T-cell (primary cell): ENCODE data around the gene MBNL3. TPM values are rescaled to one million over a fixed set of nuclear protein-coding genes. Genes with fewer than 3 reads are reported as not detected.

Source experiments
- ATAC-seq, 4 experiments: fragments of 200-7000 bp in 3 of 4; fragments of 150-1000 bp in 1 of 4; cut with Tn5 transposase; replicated peaks in 1 of 4; 1 replicate in 3 of 4; 2 replicates in 1 of 4; pipeline ENCODE4 v1.10.0; 2021; ENCODE audit warnings: moderate library complexity in 3 of 4, mild to moderate bottlenecking in 2 of 4, moderate number of reproducible peaks in 1 of 4
- CTCF ChIA-PET, 2 donors: fragments of 300-600 bp; sonication (Branson Sonifier 250); formaldehyde crosslinking; loops; one replicate each; lab custom pipeline; 2022; ENCODE audit warnings: antibody characterized with exemption in 2 of 2; lab: Charles Lee
- POLR2A ChIA-PET, 2 donors: fragments of 300-600 bp; sonication (Branson Sonifier 250); formaldehyde crosslinking; loops; one replicate each; lab custom pipeline; 2022; ENCODE audit warnings: antibody characterized with exemption in 2 of 2; lab: Charles Lee
- DNase-seq, 35 experiments: peaks; one replicate each; pipeline versions ENCODE4 v3.0.0 to v3.0.0-alpha.2; 2013 to 2023
- H3K27ac ChIP-seq: one replicate; pipeline ENCODE4 v1.5.1; 2013; ENCODE audit warnings: low read length
- H3K27me3 ChIP-seq, 2 experiments: replicated peaks in 1 of 2; 1 replicate in 1 of 2; 2 replicates in 1 of 2; pipeline versions ENCODE4 v1.6.1 to v1.7.0; 2013; ENCODE audit warnings: low read length in 1 of 2, mixed read lengths in 1 of 2; ENCODE audit not compliant: control insufficient read depth in 2 of 2, insufficient read depth in 2 of 2; ENCODE audit errors: extremely low read depth in 1 of 2
- H3K36me3 ChIP-seq, 2 donors: 1 replicate in 1 of 2; 2 replicates in 1 of 2; pipeline versions ENCODE4 v1.6.1 to v1.7.0; 2013; ENCODE audit warnings: low read length in 1 of 2; ENCODE audit not compliant: control insufficient read depth in 2 of 2, insufficient read depth in 1 of 2; ENCODE audit errors: extremely low read depth in 1 of 2
- H3K4me1 ChIP-seq, 2 experiments: 1 replicate in 1 of 2; 2 replicates in 1 of 2; pipeline versions ENCODE4 v1.6.1 to v1.7.0; 2013; ENCODE audit warnings: low read length in 2 of 2, mixed read lengths in 1 of 2; ENCODE audit not compliant: insufficient read depth in 2 of 2, control insufficient read depth in 1 of 2; ENCODE audit errors: extremely low read depth in 1 of 2
- H3K4me3 ChIP-seq, 2 donors: 1 replicate in 1 of 2; 2 replicates in 1 of 2; pipeline versions ENCODE4 v1.5.1 to v1.7.0; 2013; ENCODE audit warnings: mild to moderate bottlenecking in 2 of 2, low read length in 1 of 2, moderate library complexity in 1 of 2; ENCODE audit not compliant: control insufficient read depth in 1 of 2; ENCODE audit errors: extremely low read depth in 1 of 2
- H3K9me3 ChIP-seq: 2 replicates; pipeline ENCODE4 v1.7.0; 2013
- H3K27ac Mint-ChIP-seq, 2 donors: one replicate each; pipeline ENCODE4 v1.8.0; 2020 to 2021; ENCODE audit warnings: mild to moderate bottlenecking in 2 of 2, mixed read lengths in 2 of 2
- H3K27me3 Mint-ChIP-seq, 2 donors: one replicate each; pipeline ENCODE4 v1.8.0; 2021 to 2022; ENCODE audit warnings: mixed read lengths in 2 of 2
- H3K36me3 Mint-ChIP-seq: one replicate; pipeline ENCODE4 v1.8.0; 2021; ENCODE audit warnings: mixed read lengths
- H3K4me1 Mint-ChIP-seq, 3 donors: one replicate each; pipeline ENCODE4 v1.8.0; 2020 to 2022; ENCODE audit warnings: mixed read lengths in 3 of 3, mild to moderate bottlenecking in 1 of 3
- H3K4me3 Mint-ChIP-seq, 3 donors: one replicate each; pipeline ENCODE4 v1.8.0; 2020 to 2022; ENCODE audit warnings: mild to moderate bottlenecking in 3 of 3, mixed read lengths in 3 of 3, moderate library complexity in 3 of 3
- H3K9me3 Mint-ChIP-seq, 3 donors: one replicate each; pipeline ENCODE4 v1.8.0; 2020 to 2022; ENCODE audit warnings: mixed read lengths in 3 of 3
- WGBS: methylation state at CpG from one replicate; pipeline ENCODE4 v1.1.5; 2013; ENCODE audit warnings: missing lambda C conversion rate; ENCODE audit not compliant: insufficient coverage; 5-methylcytosine and 5-hydroxymethylcytosine counted together
- total RNA-seq, 35 experiments: library from RNA in 6 of 35; stranded (reverse) in 6 of 35; fragments of 120-200 nt in 1 of 35; gene quantifications; one replicate each; pipeline versions ENCODE4 v1.2.1 to v1.2.4 and lab custom pipeline; 2013 to 2026

The MBNL3 gene
- total RNA-seq, 5 donors from 2014 or later (not counting 1 experiment from before 2014, with no cell fraction given), result 23.3 to 39.5 (median 27.2) TPM

DNA sequence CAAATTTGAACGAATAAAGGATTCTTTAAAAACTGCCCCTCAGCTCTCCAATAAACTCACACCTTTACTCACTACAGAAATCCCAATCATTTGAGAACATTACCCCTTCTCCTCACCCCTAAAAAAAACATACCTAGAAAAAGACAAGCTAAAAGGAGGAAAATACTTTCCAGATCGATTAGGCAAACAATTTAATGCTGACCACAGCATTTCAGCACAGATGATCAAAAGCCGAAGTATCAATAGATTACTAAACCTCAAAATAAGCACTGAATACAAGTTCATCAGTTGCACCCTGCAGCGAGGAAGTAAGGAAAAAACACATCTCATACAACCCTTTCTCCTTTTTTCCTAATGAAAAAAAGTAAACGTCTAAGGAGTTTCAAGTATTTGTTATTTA, 65.5 kb downstream of the MBNL3 start:
- DNase-seq (no peak), ATAC-seq (no peak)
- H3K36me3 ChIP-seq, result no peaks in the 10 kb centered on the region
- ChIA-PET CTCF (interaction anchor here in 1 of 2 donors (0.6 kb wide), 2 partner anchors 77 to 1787 kb away, joined by 6 read pairs; no protein-coding TSS in a partner anchor), POLR2A (no interaction called here)
- H3K4me1 Mint-ChIP-seq, result peaks cover 2 to 13% (median 13%) of the 10 kb centered on the region in 3 donors
- no peaks in the 10 kb centered on the region for H3K9me3 Mint-ChIP-seq
- H3K27me3 Mint-ChIP-seq, result peaks cover 0 to 5% of the 10 kb centered on the region in 2 donors
- WGBS, result no CpG with 5 or more reads among the region's 5 CpGs
- no peaks in the 10 kb centered on the region for H3K9me3 ChIP-seq
- no peak overlapping the region for H3K27ac Mint-ChIP-seq
- no peak overlapping the region for H3K27ac ChIP-seq
- no peaks in the 10 kb centered on the region for H3K4me1 ChIP-seq
- peaks cover 14% of the 10 kb centered on the region for H3K36me3 Mint-ChIP-seq
- no peak overlapping the region for H3K4me3 Mint-ChIP-seq
- no peak overlapping the region for H3K4me3 ChIP-seq
- H3K27me3 ChIP-seq, result no peaks in the 10 kb centered on the region

DNA sequence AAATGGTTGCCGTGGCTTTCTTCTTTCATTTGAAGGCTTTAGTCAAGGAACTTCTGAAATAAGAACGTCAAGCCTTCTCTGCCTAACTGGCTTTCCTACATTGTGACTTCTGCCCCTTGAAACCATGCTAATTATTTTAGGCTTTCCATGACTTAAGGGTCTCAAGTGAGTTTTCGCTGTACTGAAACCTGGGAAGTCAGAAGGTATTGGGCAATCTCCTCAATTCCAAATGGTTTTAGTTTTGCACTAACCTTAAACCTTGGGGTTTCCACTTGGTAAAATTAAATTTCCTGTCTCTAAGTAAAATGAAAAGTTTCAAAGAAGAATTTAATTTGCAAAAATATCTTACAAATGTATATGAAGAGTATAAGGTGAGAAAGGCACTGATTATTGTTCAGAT, 73.8 kb downstream of the MBNL3 start:
- no peak overlapping the region for H3K27ac ChIP-seq
- no peak overlapping the region for H3K27ac Mint-ChIP-seq
- H3K27me3 ChIP-seq, result no peaks in the 10 kb centered on the region
- ATAC-seq, result no peak
- ChIA-PET POLR2A (no interaction called here), CTCF (no interaction called here)
- no peak overlapping the region for H3K4me3 Mint-ChIP-seq
- peaks cover 10% of the 10 kb centered on the region for H3K36me3 Mint-ChIP-seq
- no peak overlapping the region for H3K4me3 ChIP-seq
- no peaks in the 10 kb centered on the region for H3K9me3 Mint-ChIP-seq
- peaks cover 0 to 25% of the 10 kb centered on the region in 2 donors for H3K27me3 Mint-ChIP-seq
- no peaks in the 10 kb centered on the region for H3K4me1 ChIP-seq
- H3K36me3 ChIP-seq, result no peaks in the 10 kb centered on the region
- H3K4me1 Mint-ChIP-seq, result peaks cover 0 to 6% (median 2%) of the 10 kb centered on the region in 3 donors
- no peaks in the 10 kb centered on the region for H3K9me3 ChIP-seq
- WGBS, result no CpG with 5 or more reads among the region's 3 CpGs
- no peak for DNase-seq

DNA sequence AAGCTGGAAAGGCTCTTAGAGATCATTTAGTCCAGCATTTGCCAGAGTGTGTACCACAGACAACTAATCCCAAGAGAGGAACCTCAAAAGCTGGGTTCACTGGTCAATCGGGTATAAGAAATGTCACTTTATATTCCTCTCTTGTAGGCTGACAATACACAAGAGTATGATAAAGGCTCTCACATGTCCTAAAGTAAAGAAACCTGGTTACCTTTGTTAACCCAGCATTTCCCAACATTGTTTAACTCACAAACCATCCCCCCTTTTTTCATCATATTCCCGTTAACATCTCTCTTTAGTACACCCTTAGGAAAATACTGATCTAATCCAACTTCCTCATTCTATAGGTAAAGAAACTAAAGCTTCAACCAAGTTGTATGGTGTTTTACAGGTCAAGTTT, 74.4 kb downstream of the MBNL3 start:
- DNase-seq, result no peak
- peaks cover 7% of the 10 kb centered on the region for H3K36me3 Mint-ChIP-seq
- CTCF ChIA-PET, result no interaction called here

DNA sequence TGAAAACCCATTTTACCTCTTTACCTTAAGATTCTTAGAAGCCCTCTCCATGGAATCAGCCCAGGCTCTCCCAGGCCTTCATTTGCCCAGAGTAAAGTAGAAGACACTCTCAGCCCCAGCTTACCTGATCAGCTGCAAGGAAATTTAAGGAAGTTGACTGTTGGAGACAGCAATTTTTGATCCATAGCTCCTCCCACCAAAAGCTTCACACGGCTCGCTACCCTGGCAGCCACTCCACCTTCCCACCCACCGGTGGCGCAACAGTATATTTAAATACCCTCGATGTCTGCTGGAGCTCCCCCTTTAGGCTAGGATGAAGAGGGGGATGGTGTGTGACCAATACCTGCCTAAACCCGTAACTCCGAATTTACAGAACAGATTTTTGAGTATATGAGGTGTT, 75.4 kb downstream of the MBNL3 start:
- no peak overlapping the region for H3K27ac Mint-ChIP-seq
- ATAC-seq (no peak), DNase-seq (no peak)
- H3K36me3 ChIP-seq, result no peaks in the 10 kb centered on the region
- no peaks in the 10 kb centered on the region for H3K27me3 ChIP-seq
- ChIA-PET CTCF (no interaction called here), POLR2A (no interaction called here)
- H3K36me3 Mint-ChIP-seq, result peaks cover 4% of the 10 kb centered on the region
- H3K4me1 Mint-ChIP-seq, result peaks cover 0 to 6% (median 2%) of the 10 kb centered on the region in 3 donors
- H3K9me3 Mint-ChIP-seq, result no peaks in the 10 kb centered on the region
- H3K4me3 Mint-ChIP-seq, result no peak overlapping the region
- H3K27ac ChIP-seq, result no peak overlapping the region
- no CpG with 5 or more reads among the region's 7 CpGs for WGBS
- no peaks in the 10 kb centered on the region for H3K4me1 ChIP-seq
- H3K9me3 ChIP-seq, result no peaks in the 10 kb centered on the region
- peaks cover 0 to 25% of the 10 kb centered on the region in 2 donors for H3K27me3 Mint-ChIP-seq
- H3K4me3 ChIP-seq, result no peak overlapping the region

More for the DNA sequence above, 74.4 kb downstream of the MBNL3 start:
- Histone ChIP-seq H3K4me3 (no peak overlapping the region), H3K4me1 (no peaks in the 10 kb centered on the region), H3K9me3 (no peaks in the 10 kb centered on the region), H3K36me3 (no peaks in the 10 kb centered on the region), H3K27ac (no peak overlapping the region), H3K27me3 (no peaks in the 10 kb centered on the region)
- Mint-ChIP-seq H3K27me3 (peaks cover 0 to 25% of the 10 kb centered on the region in 2 donors), H3K4me3 (no peak overlapping the region), H3K9me3 (no peaks in the 10 kb centered on the region), H3K4me1 (peaks cover 0 to 6% (median 2%) of the 10 kb centered on the region in 3 donors), H3K27ac (no peak overlapping the region)
- no peak for ATAC-seq
- WGBS, result no CpG with 5 or more reads among the region's 2 CpGs
- POLR2A ChIA-PET, result no interaction called here

DNA sequence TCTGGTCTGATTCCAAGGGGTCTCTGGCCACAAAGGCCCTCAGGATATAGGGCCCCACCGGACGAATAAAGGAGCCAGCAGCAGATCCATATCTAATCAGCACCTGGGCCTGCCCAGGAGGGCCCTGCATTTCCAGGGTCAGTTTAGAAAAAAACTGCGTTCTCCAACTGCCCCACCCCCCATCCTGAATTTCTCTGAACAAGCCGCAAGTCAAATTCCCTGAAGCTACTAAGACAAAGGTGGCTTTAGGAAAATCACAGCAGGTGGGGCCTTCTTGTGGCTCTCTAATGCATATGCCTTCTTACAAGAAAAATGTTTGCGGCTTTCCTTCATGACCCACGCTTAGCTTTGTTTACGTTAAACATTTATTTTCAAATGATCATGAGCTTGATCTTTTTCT, 76.6 kb downstream of the MBNL3 start:
- Mint-ChIP-seq H3K27me3 (peaks cover 0 to 22% of the 10 kb centered on the region in 2 donors), H3K36me3 (peaks cover 4% of the 10 kb centered on the region), H3K4me1 (peaks cover 0 to 8% (median 6%) of the 10 kb centered on the region in 3 donors), H3K27ac (no peak overlapping the region), H3K4me3 (no peak overlapping the region), H3K9me3 (no peaks in the 10 kb centered on the region)
- no peak for DNase-seq
- ChIA-PET CTCF (interaction anchor here in 1 of 2 donors (0.6 kb wide), 1 partner anchor 84 kb away, joined by 3 read pairs; no protein-coding TSS in a partner anchor), POLR2A (no interaction called here)
- Histone ChIP-seq H3K27ac (no peak overlapping the region), H3K4me3 (no peak overlapping the region), H3K4me1 (no peaks in the 10 kb centered on the region), H3K9me3 (no peaks in the 10 kb centered on the region), H3K36me3 (no peaks in the 10 kb centered on the region), H3K27me3 (no peaks in the 10 kb centered on the region)
- WGBS, result no CpG with 5 or more reads among the region's 7 CpGs
- no peak for ATAC-seq

DNA sequence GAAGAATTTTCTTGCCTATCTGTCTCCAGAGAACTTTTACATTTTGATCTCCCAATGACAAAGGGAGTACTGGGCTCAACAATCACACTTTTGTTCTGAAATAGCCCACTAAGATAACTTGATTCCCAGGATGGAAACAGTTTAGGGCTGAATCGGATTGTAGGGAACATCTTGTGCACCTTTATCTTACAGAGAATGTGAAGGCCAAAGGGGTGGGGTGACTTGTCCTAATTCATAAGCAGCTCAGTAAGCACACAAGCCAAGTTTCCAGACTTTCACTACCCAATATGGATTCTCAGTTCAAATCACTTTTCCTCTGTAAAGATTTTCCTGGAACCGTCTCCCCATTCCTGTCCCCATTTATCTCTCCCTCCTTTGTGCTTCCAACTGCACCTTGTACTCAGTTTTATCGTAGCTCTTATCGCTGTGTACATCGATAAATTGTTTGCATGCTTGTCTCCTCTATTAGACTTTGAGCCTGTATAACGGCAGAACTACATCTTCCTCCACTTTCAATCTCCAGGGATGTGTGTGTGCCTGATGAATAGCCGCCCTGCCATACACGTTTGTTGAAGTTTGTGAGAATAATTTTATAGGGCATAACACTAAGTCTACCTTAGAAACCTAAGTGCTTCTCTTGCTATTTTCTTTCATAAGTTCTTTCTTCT, 77.4 kb downstream of the MBNL3 start:
- no peaks in the 10 kb centered on the region for H3K27me3 ChIP-seq
- H3K9me3 ChIP-seq, result no peaks in the 10 kb centered on the region
- no peaks in the 10 kb centered on the region for H3K4me1 ChIP-seq
- WGBS, result no CpG with 5 or more reads among the region's 8 CpGs
- Mint-ChIP-seq H3K36me3 (peaks cover 4% of the 10 kb centered on the region), H3K4me3 (no peak overlapping the region), H3K9me3 (no peaks in the 10 kb centered on the region), H3K27ac (no peak overlapping the region), H3K27me3 (peaks cover 0 to 19% of the 10 kb centered on the region in 2 donors), H3K4me1 (peaks cover 0 to 8% (median 6%) of the 10 kb centered on the region in 3 donors)
- POLR2A ChIA-PET, result no interaction called here
- no peak overlapping the region for H3K4me3 ChIP-seq
- no peaks in the 10 kb centered on the region for H3K36me3 ChIP-seq
- CTCF ChIA-PET, result no interaction called here
- no peak overlapping the region for H3K27ac ChIP-seq
- no peak for DNase-seq
- ATAC-seq, result no peak
